Activated B cell treated with CpG ODN at 0.5 μM for 24 hours (primary cell): ENCODE data around the gene ASGR1. TPM values are rescaled to one million over a fixed set of nuclear protein-coding genes. Genes with fewer than 3 reads are reported as not detected.

ENCODE experiments used
- ATAC-seq: fragments of 200-7000 bp; cut with Tn5 transposase; one replicate; pipeline ENCODE4 v1.10.0; 2021; ENCODE audit warnings: low read depth, mild to moderate bottlenecking, moderate library complexity
- CTCF ChIA-PET: fragments of 350-600 bp; sonication (Branson Sonifier 250); formaldehyde crosslinking; loops from one replicate; lab custom pipeline; 2021; ENCODE audit warnings: antibody characterized with exemption; lab: Charles Lee
- POLR2A ChIA-PET: fragments of 350-600 bp; sonication (Branson Sonifier 250); formaldehyde crosslinking; loops from one replicate; lab custom pipeline; 2021; ENCODE audit warnings: antibody characterized with exemption; lab: Charles Lee
- DNase-seq: peaks from one replicate; pipeline ENCODE4 v3.0.0; 2022
- H3K27ac Mint-ChIP-seq: one replicate; pipeline ENCODE4 v1.8.0; 2020; ENCODE audit warnings: mixed read lengths
- H3K27me3 Mint-ChIP-seq: one replicate; pipeline ENCODE4 v1.8.0; 2021; ENCODE audit warnings: mixed read lengths
- H3K36me3 Mint-ChIP-seq: one replicate; pipeline ENCODE4 v1.8.0; 2021; ENCODE audit warnings: low read depth, mixed read lengths
- H3K4me1 Mint-ChIP-seq: one replicate; pipeline ENCODE4 v1.8.0; 2021; ENCODE audit warnings: mixed read lengths
- H3K4me3 Mint-ChIP-seq: one replicate; pipeline ENCODE4 v1.8.0; 2020; ENCODE audit warnings: mild to moderate bottlenecking, mixed read lengths
- H3K9me3 Mint-ChIP-seq: one replicate; pipeline ENCODE4 v1.8.0; 2020; ENCODE audit warnings: mixed read lengths
- intact Hi-C: fragments of 100-400 bp; cut with micrococcal nuclease; formaldehyde crosslinking; loops from one replicate; pipeline ENCODE4 v1.15.1; 2024
- total RNA-seq: library from RNA; stranded (reverse); gene quantifications from 2 replicates; pipeline ENCODE4 v1.2.3, GENCODE V29; 2022
- TF ChIP-seq, protein P1 (sequence below): fragments of 200-600 bp; IDR thresholded peaks from one replicate; pipeline ENCODE4 v1.8.0; 2022; ENCODE audit warnings: antibody characterized with exemption, mild to moderate bottlenecking

The ASGR1 gene
- total RNA-seq, 1 donor from 2014 or later: not detected

DNA sequence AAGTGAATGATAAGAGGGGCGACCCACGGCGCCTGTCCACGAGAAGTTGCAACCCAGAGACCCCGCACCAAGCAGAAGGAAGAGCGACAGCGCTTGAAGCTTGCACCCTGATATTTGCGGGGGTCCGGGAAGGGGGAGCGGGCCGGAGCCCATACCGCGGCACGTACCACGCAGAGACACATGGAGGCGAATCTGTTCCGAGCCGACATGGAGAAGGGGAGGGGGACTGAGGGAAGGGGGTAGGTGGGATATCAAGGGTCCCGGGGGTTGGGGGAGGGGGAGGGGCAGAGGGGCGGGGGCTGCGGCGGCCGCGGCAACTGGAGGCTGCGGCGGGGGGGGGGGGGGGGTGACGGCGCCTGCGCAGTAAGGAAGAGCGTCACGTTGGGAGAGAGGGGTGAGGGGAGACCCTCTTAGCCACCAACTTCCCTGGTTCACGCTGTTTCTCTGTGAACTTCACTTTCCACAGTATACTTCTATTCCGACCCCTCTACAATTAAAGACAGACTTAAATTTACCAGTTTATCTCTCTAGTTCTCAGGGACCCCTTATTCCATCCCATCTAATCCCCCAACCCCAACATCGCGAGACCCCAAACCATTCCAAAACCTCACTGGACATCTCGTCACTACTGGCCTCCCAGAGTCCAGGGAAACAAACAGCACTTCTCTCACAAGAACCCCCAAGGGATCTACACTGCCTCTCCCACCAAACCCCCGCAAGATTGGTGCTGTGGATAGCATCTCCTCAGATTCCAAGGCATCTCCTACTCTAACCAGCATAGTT is 32.5 kb upstream of the ASGR1 start:
- no peak for DNase-seq
- no peaks in the 10 kb centered on the region for H3K36me3 Mint-ChIP-seq
- no peak for ATAC-seq
- no peak overlapping the region for H3K4me3 Mint-ChIP-seq
- CTCF ChIA-PET: no interaction called here
- POLR2A ChIA-PET: interaction anchor here (0.6 kb wide), 1 partner anchor 224 kb away, joined by 3 read pairs; no protein-coding TSS in a partner anchor
- no peak overlapping the region for H3K27ac Mint-ChIP-seq
- H3K4me1 Mint-ChIP-seq: peaks cover 32% of the 10 kb centered on the region
- H3K27me3 Mint-ChIP-seq: no peaks in the 10 kb centered on the region
- intact Hi-C loops: loop anchor here (5.0 kb wide), 1 partner anchor 226 kb away; the partner anchor contains the start of genes FGF11 and TMEM102
- TF ChIP-seq, protein P1, sequence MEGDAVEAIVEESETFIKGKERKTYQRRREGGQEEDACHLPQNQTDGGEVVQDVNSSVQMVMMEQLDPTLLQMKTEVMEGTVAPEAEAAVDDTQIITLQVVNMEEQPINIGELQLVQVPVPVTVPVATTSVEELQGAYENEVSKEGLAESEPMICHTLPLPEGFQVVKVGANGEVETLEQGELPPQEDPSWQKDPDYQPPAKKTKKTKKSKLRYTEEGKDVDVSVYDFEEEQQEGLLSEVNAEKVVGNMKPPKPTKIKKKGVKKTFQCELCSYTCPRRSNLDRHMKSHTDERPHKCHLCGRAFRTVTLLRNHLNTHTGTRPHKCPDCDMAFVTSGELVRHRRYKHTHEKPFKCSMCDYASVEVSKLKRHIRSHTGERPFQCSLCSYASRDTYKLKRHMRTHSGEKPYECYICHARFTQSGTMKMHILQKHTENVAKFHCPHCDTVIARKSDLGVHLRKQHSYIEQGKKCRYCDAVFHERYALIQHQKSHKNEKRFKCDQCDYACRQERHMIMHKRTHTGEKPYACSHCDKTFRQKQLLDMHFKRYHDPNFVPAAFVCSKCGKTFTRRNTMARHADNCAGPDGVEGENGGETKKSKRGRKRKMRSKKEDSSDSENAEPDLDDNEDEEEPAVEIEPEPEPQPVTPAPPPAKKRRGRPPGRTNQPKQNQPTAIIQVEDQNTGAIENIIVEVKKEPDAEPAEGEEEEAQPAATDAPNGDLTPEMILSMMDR: no peak
- no peaks in the 10 kb centered on the region for H3K9me3 Mint-ChIP-seq

DNA sequence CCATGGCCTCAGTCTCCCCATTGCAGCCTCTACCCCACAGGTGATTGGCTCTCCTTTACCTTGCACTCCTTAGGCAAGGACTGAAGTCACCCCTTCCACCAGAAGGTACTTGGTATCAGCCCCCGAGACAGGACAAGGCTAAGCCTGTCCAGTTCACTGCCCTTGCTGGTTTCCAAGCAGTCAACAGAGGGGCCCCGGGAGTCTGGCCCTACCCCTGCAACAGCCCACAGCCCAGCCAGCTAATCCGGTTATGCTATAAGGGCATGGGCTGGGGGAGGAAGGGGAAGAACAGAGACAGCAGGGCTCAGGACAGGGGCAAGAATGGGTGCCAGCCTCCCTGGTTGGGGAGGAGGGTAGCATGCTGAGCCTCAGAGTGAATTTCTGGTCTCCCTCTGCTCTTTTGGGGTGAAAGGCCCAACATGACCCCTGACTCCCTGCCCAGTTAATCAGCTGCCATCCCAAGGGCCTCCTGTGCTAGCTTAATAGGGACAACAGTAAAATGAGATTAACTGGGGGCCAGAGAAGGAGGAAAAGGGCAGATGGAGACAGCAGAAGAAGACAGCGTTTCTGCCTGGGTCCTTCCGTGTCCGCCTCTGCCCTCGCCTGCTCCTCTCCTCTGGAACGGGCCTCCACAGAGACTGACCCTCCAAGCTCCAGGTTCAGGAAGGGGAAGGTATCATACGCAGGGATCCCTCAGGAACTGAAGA is 29.7 kb upstream of the ASGR1 start:
- H3K9me3 Mint-ChIP-seq: no peaks in the 10 kb centered on the region
- no peaks in the 10 kb centered on the region for H3K27me3 Mint-ChIP-seq
- TF ChIP-seq, protein P1: no peak
- peaks cover 2% of the 10 kb centered on the region for H3K36me3 Mint-ChIP-seq
- peaks cover 33% of the 10 kb centered on the region for H3K4me1 Mint-ChIP-seq
- no peak overlapping the region for H3K27ac Mint-ChIP-seq
- CTCF ChIA-PET: no interaction called here
- DNase-seq: no peak
- H3K4me3 Mint-ChIP-seq: no peak overlapping the region
- POLR2A ChIA-PET: interaction anchor here (0.5 to 1.0 kb wide), 3 partner anchors 10 to 647 kb away, joined by 3 to 8 read pairs (median 4); partner anchors contain the start of genes ACADVL and DLG4
- intact Hi-C loops: no loop called here
- ATAC-seq: no peak

DNA sequence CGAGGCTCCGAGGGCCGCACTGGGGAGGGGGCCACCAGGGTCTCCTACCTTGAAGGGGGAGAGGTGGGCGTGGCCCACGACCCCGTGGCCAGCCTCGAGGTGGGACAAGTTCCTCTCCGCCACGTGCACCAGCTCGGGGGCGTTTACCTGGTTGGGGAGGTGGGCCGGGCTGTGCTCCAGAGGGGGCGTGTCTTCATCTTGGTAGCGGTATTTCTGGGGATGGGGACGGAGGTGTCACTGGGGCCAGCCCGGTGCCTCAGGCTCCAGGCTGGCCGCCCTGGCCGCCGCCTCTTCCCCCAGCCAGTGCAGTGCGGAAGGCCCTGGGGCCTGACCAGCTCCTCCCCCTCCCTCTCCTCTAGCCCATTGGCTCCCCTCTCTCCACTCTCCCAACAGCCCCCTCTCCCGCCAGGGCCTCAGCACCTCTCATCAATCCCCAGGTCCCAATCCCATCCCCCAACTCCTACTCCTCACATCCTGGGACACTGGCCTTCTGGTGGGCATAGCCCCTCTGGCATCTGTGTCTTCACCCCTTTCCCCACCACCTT is 28.9 kb upstream of the ASGR1 start:
- intact Hi-C loops: no loop called here
- CTCF ChIA-PET: no interaction called here
- POLR2A ChIA-PET: interaction anchor here (0.5 to 1.0 kb wide), 3 partner anchors 11 to 34 kb away, joined by 3 to 12 read pairs (median 4); partner anchors contain the start of genes ACADVL, DLG4 and GABARAP

DNA sequence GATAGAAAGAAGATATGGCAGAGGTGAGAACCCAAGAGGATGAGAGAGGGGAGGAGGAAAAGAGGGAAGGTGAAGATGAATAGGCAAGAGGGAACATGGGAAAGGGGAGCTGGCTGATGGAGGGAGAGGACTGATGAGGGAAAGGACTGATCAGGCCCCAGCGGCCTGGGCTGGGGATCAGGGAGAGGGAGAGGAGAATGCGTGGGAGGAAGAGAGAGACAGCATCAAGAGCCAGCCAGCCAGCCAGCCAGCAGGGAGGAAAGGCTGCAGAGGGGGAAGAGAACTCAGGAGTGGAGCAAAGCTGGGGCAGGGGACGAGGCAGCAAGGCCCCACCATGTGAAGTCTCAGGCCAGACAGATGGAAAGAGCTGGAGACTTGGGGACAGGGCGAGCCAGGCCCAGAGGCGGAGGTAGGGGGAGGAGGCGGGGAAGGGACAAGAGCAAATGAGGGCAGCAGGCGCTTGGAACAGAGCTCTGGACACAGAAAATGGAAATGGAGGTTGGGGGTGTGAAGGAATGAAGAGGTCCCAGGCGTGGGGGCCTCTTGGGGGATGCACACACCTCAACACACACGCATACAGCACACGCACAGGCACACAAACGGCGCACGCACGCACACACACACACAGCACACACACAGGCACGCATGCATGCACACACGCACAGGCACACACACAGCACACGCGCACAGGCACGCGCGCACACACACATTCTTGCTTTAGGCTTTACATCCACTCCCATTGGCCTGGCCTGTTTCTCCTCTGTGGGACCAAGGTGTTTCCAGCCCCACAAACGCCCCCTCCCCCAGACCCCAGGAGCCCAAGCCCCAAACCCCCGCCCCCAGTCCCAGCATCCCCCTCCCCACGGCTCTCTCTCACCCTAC is 28.2 kb upstream of the ASGR1 start:
- Mint-ChIP-seq H3K36me3 (peaks cover 2% of the 10 kb centered on the region), H3K4me3 (no peak overlapping the region), H3K9me3 (no peaks in the 10 kb centered on the region), H3K4me1 (peaks cover 30% of the 10 kb centered on the region), H3K27ac (peak overlapping the region; percentile 15), H3K27me3 (no peaks in the 10 kb centered on the region)
- ChIA-PET CTCF (no interaction called here), POLR2A (interaction anchor here (0.6 kb wide), 1 partner anchor 35 kb away, joined by 12 read pairs; the partner anchor contains the start of gene GABARAP)
- intact Hi-C loops: no loop called here
- DNase-seq (no peak), ATAC-seq (no peak)
- TF ChIP-seq, protein P1: no peak

More for the DNA sequence above, 28.9 kb upstream of the ASGR1 start:
- Mint-ChIP-seq H3K9me3 (no peaks in the 10 kb centered on the region), H3K4me3 (no peak overlapping the region), H3K27ac (no peak overlapping the region), H3K27me3 (no peaks in the 10 kb centered on the region), H3K36me3 (peaks cover 2% of the 10 kb centered on the region), H3K4me1 (peaks cover 30% of the 10 kb centered on the region)
- no peak for DNase-seq
- ATAC-seq: no peak
- TF ChIP-seq, protein P1: no peak
